ENCODE measurements around the gene SYNE3.

SYNE3 gene

GRCh38 chr14:95483309-95484165, 32.9 kb downstream of the SYNE3 start:
- peaks cover 82% of the 10 kb centered on the region for H3K4me1 ChIP-seq (ENCODE audit: control insufficient read depth, insufficient read depth, low read length)
- no peaks in the 10 kb centered on the region for H3K27me3 ChIP-seq (replicated peaks; ENCODE audit: control insufficient read depth, insufficient read depth, low read length)
- DNase-seq (ENCODE audit: low read depth) = peak; percentile 94
- peak overlapping the region; percentile 84 for H3K9ac ChIP-seq (ENCODE audit: low read length)
- peaks cover 5% of the 10 kb centered on the region for H3K36me3 ChIP-seq (ENCODE audit: control insufficient read depth, insufficient read depth, low read length, severe bottlenecking)
- no peaks in the 10 kb centered on the region for H3K9me3 ChIP-seq (ENCODE audit: control insufficient read depth, low read length)
- peak overlapping the region; percentile 19 for H3K4me3 ChIP-seq (ENCODE audit: low read length)

- Histone ChIP-seq H3K27me3 (replicated peaks; ENCODE audit: control insufficient read depth, insufficient read depth, low read length) (no peaks in the 10 kb centered on the region), H3K9me3 (ENCODE audit: control insufficient read depth, low read length) (no peaks in the 10 kb centered on the region), H3K4me1 (ENCODE audit: control insufficient read depth, insufficient read depth, low read length) (peaks cover 83% of the 10 kb centered on the region), H3K4me3 (ENCODE audit: low read length) (no peak overlapping the region), H3K9ac (ENCODE audit: low read length) (peak overlapping the region; percentile 84), H3K36me3 (ENCODE audit: control insufficient read depth, insufficient read depth, low read length, severe bottlenecking) (no peaks in the 10 kb centered on the region)
- no peak for DNase-seq (ENCODE audit: low read depth)
These were observed 33.7 kb downstream of the SYNE3 start for GRCh38 chr14:95482627-95483308.

- no peak for DNase-seq (ENCODE audit: low read depth)
- Histone ChIP-seq H3K9me3 (ENCODE audit: control insufficient read depth, low read length) (no peaks in the 10 kb centered on the region), H3K9ac (ENCODE audit: low read length) (peak overlapping the region; percentile 84), H3K4me3 (ENCODE audit: low read length) (peak overlapping the region; percentile 51), H3K4me1 (ENCODE audit: control insufficient read depth, insufficient read depth, low read length) (peaks cover 87% of the 10 kb centered on the region), H3K36me3 (ENCODE audit: control insufficient read depth, insufficient read depth, low read length, severe bottlenecking) (no peaks in the 10 kb centered on the region), H3K27me3 (replicated peaks; ENCODE audit: control insufficient read depth, insufficient read depth, low read length) (no peaks in the 10 kb centered on the region)
These were observed 34.9 kb downstream of the SYNE3 start for GRCh38 chr14:95481391-95482022.

- H3K36me3 ChIP-seq (ENCODE audit: control insufficient read depth, insufficient read depth, low read length, severe bottlenecking) = peaks cover 4% of the 10 kb centered on the region
These were observed 35.6 kb downstream of the SYNE3 start for GRCh38 chr14:95480887-95481226.

GRCh38 chr14:95480109-95480886, 36.2 kb downstream of the SYNE3 start:
- Histone ChIP-seq H3K4me1 (ENCODE audit: control insufficient read depth, insufficient read depth, low read length) (peaks cover 82% of the 10 kb centered on the region), H3K27me3 (replicated peaks; ENCODE audit: control insufficient read depth, insufficient read depth, low read length) (no peaks in the 10 kb centered on the region), H3K36me3 (ENCODE audit: control insufficient read depth, insufficient read depth, low read length, severe bottlenecking) (peaks cover 9% of the 10 kb centered on the region), H3K9ac (ENCODE audit: low read length) (peak overlapping the region; percentile 84), H3K9me3 (ENCODE audit: control insufficient read depth, low read length) (no peaks in the 10 kb centered on the region), H3K4me3 (ENCODE audit: low read length) (peak overlapping the region; percentile 51)
- peak; percentile 82 for DNase-seq (ENCODE audit: low read depth)

More at GRCh38 chr14:95480887-95481226, 35.6 kb downstream of the SYNE3 start:
- Histone ChIP-seq H3K4me1 (ENCODE audit: control insufficient read depth, insufficient read depth, low read length) (peaks cover 87% of the 10 kb centered on the region), H3K9ac (ENCODE audit: low read length) (peak overlapping the region; percentile 84), H3K27me3 (replicated peaks; ENCODE audit: control insufficient read depth, insufficient read depth, low read length) (no peaks in the 10 kb centered on the region), H3K4me3 (ENCODE audit: low read length) (peak overlapping the region; percentile 51), H3K9me3 (ENCODE audit: control insufficient read depth, low read length) (no peaks in the 10 kb centered on the region)
- DNase-seq (ENCODE audit: low read depth) = no peak

- H3K4me1 ChIP-seq (ENCODE audit: control insufficient read depth, insufficient read depth, low read length) = peaks cover 74% of the 10 kb centered on the region
- no peak for DNase-seq (ENCODE audit: low read depth)
- peaks cover 17% of the 10 kb centered on the region for H3K36me3 ChIP-seq (ENCODE audit: control insufficient read depth, insufficient read depth, low read length, severe bottlenecking)
- H3K9me3 ChIP-seq (ENCODE audit: control insufficient read depth, low read length) = no peaks in the 10 kb centered on the region
- H3K27me3 ChIP-seq (replicated peaks; ENCODE audit: control insufficient read depth, insufficient read depth, low read length) = no peaks in the 10 kb centered on the region
- H3K4me3 ChIP-seq (ENCODE audit: low read length) = peak overlapping the region; percentile 62
- H3K9ac ChIP-seq (ENCODE audit: low read length) = peak overlapping the region; percentile 81
These were observed 37.0 kb downstream of the SYNE3 start for GRCh38 chr14:95479494-95479893.

- Histone ChIP-seq H3K9me3 (ENCODE audit: control insufficient read depth, low read length) (no peaks in the 10 kb centered on the region), H3K27me3 (replicated peaks; ENCODE audit: control insufficient read depth, insufficient read depth, low read length) (no peaks in the 10 kb centered on the region), H3K9ac (ENCODE audit: low read length) (peak overlapping the region; percentile 81), H3K36me3 (ENCODE audit: control insufficient read depth, insufficient read depth, low read length, severe bottlenecking) (peaks cover 24% of the 10 kb centered on the region), H3K4me3 (ENCODE audit: low read length) (no peak overlapping the region), H3K4me1 (ENCODE audit: control insufficient read depth, insufficient read depth, low read length) (peaks cover 67% of the 10 kb centered on the region)
- DNase-seq (ENCODE audit: low read depth) = no peak
These were observed 37.6 kb downstream of the SYNE3 start for GRCh38 chr14:95478818-95479217.

GRCh38 chr14:95478309-95478708, 38.1 kb downstream of the SYNE3 start:
- peaks cover 66% of the 10 kb centered on the region for H3K4me1 ChIP-seq (ENCODE audit: control insufficient read depth, insufficient read depth, low read length)
- H3K27me3 ChIP-seq (replicated peaks; ENCODE audit: control insufficient read depth, insufficient read depth, low read length) = no peaks in the 10 kb centered on the region
- no peaks in the 10 kb centered on the region for H3K9me3 ChIP-seq (ENCODE audit: control insufficient read depth, low read length)
- H3K9ac ChIP-seq (ENCODE audit: low read length) = peak overlapping the region; percentile 81
- H3K36me3 ChIP-seq (ENCODE audit: control insufficient read depth, insufficient read depth, low read length, severe bottlenecking) = peaks cover 29% of the 10 kb centered on the region
- no peak overlapping the region for H3K4me3 ChIP-seq (ENCODE audit: low read length)
- no peak for DNase-seq (ENCODE audit: low read depth)

- Histone ChIP-seq H3K4me3 (ENCODE audit: low read length) (peak overlapping the region; percentile 14), H3K9ac (ENCODE audit: low read length) (peak overlapping the region; percentile 81), H3K27me3 (replicated peaks; ENCODE audit: control insufficient read depth, insufficient read depth, low read length) (no peaks in the 10 kb centered on the region), H3K9me3 (ENCODE audit: control insufficient read depth, low read length) (no peaks in the 10 kb centered on the region), H3K4me1 (ENCODE audit: control insufficient read depth, insufficient read depth, low read length) (peaks cover 66% of the 10 kb centered on the region), H3K36me3 (ENCODE audit: control insufficient read depth, insufficient read depth, low read length, severe bottlenecking) (peaks cover 31% of the 10 kb centered on the region)
- DNase-seq (ENCODE audit: low read depth) = no peak
These were observed 38.8 kb downstream of the SYNE3 start for GRCh38 chr14:95477411-95478269.

GRCh38 chr14:95476747-95477146, 39.7 kb downstream of the SYNE3 start:
- Histone ChIP-seq H3K27me3 (replicated peaks; ENCODE audit: control insufficient read depth, insufficient read depth, low read length) (no peaks in the 10 kb centered on the region), H3K36me3 (ENCODE audit: control insufficient read depth, insufficient read depth, low read length, severe bottlenecking) (peaks cover 34% of the 10 kb centered on the region), H3K9me3 (ENCODE audit: control insufficient read depth, low read length) (no peaks in the 10 kb centered on the region), H3K4me3 (ENCODE audit: low read length) (no peak overlapping the region), H3K4me1 (ENCODE audit: control insufficient read depth, insufficient read depth, low read length) (peaks cover 66% of the 10 kb centered on the region), H3K9ac (ENCODE audit: low read length) (peak overlapping the region; percentile 81)
- no peak for DNase-seq (ENCODE audit: low read depth)

Measured in adipocyte (in vitro differentiated cells).